H1 (cell line): ENCODE results near the gene TIMP3. TPM values are rescaled to one million over a fixed set of nuclear protein-coding genes. Genes with fewer than 3 reads are reported as not detected.

Experiments used
- BACH1 ChIP-seq: IDR thresholded peaks from 2 replicates; pipeline ENCODE4 v1.6.1; 2012; ENCODE audit warnings: low read length, improper control_type of control experiment
- JUND ChIP-seq: IDR thresholded peaks from 2 replicates; pipeline ENCODE4 v1.6.1; 2011; ENCODE audit warnings: mild to moderate bottlenecking, improper control_type of control experiment, low read length
- polyA plus RNA-seq, 7 experiments: library from polyadenylated mRNA; depleted of rRNA in 3 of 7; stranded (reverse) in 5 of 7; unstranded in 2 of 7; fragments of >200 nt in 5 of 7; fragments of 200-250 nt in 2 of 7; gene quantifications; 1 replicate in 5 of 7; 2 replicates in 1 of 7; 4 replicates in 1 of 7; pipeline versions ENCODE4 v1.2.1 to v1.2.3, GENCODE V29; 2011 to 2013; ENCODE audit warnings: missing spikeins in 2 of 7, mixed read lengths in 2 of 7
- total RNA-seq: library from RNA; stranded (reverse); fragmentation: NEBNext Ultra II Directional; extraction: Animal tissue kit (Norgen Biotek cat#: 25700); gene quantifications from 2 replicates; pipeline ENCODE4 v1.2.1, GENCODE V29; 2021
- TF ChIP-seq, protein P1 (sequence below): IDR thresholded peaks from 2 replicates; pipeline ENCODE4 v1.6.1; 2012; ENCODE audit warnings: inconsistent platforms

TIMP3 gene
- total and polyA plus RNA-seq, 2 of the 8 experiments (the other 6 are each of a cell fraction or from before 2014, with no cell fraction given) = 1.3 to 4.7 TPM

DNA sequence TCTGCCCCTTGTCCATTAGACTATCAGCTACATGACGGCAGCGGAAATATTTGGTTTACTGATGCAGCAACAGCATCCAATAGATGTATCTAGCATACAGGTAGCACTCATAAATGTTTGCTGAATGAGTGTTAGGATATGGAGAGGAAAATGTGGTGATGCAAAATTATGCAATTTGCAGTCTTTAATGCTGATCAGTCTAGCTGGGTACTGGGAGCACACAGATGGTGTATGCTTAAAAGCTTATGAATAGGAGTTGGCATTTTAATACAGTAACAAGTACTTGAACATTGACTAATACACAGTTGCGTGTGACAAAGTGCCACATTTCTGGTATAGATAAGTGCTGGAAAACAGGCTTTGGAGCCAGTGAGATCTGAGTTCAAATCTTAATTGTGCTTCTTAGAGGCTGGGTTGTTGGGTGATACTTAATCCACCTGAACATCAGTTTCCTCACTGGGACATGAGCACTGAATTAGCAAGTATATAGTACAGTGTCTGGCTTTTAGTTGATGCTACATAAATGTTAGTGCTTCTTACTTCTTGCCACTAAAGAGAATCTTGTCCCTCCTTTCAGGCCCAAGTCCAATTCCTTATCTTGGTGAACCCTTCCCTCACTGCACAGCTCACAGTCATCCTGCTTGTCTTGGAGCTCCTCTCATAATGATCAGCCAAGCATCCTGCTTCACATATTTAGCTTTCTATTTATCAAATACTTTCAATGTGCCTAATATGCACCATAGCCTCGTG is 99.6 kb downstream of the TIMP3 start (continued):
- no peak for TF ChIP-seq JUND
- TF ChIP-seq, protein P1, sequence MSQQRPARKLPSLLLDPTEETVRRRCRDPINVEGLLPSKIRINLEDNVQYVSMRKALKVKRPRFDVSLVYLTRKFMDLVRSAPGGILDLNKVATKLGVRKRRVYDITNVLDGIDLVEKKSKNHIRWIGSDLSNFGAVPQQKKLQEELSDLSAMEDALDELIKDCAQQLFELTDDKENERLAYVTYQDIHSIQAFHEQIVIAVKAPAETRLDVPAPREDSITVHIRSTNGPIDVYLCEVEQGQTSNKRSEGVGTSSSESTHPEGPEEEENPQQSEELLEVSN = no peak
- TF ChIP-seq BACH1 = no peak
- TF ChIP-seq, all 59 proteins: peak for 0
